Activated T-helper 1 cell treated with Interleukin-2 at 50 U/mL for 16 hours (primary cell): ENCODE measurements around the gene DRC7.
A peak's percentile ranks its signal among the peaks of the same experiment; 100 is the strongest.

ENCODE experiments used
- DNase-seq: peaks from one replicate; pipeline ENCODE4 v3.0.0-alpha.2; 2020; ENCODE audit warnings: low read depth

Gene DRC7, protein sequence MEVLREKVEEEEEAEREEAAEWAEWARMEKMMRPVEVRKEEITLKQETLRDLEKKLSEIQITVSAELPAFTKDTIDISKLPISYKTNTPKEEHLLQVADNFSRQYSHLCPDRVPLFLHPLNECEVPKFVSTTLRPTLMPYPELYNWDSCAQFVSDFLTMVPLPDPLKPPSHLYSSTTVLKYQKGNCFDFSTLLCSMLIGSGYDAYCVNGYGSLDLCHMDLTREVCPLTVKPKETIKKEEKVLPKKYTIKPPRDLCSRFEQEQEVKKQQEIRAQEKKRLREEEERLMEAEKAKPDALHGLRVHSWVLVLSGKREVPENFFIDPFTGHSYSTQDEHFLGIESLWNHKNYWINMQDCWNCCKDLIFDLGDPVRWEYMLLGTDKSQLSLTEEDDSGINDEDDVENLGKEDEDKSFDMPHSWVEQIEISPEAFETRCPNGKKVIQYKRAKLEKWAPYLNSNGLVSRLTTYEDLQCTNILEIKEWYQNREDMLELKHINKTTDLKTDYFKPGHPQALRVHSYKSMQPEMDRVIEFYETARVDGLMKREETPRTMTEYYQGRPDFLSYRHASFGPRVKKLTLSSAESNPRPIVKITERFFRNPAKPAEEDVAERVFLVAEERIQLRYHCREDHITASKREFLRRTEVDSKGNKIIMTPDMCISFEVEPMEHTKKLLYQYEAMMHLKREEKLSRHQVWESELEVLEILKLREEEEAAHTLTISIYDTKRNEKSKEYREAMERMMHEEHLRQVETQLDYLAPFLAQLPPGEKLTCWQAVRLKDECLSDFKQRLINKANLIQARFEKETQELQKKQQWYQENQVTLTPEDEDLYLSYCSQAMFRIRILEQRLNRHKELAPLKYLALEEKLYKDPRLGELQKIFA

DNA sequence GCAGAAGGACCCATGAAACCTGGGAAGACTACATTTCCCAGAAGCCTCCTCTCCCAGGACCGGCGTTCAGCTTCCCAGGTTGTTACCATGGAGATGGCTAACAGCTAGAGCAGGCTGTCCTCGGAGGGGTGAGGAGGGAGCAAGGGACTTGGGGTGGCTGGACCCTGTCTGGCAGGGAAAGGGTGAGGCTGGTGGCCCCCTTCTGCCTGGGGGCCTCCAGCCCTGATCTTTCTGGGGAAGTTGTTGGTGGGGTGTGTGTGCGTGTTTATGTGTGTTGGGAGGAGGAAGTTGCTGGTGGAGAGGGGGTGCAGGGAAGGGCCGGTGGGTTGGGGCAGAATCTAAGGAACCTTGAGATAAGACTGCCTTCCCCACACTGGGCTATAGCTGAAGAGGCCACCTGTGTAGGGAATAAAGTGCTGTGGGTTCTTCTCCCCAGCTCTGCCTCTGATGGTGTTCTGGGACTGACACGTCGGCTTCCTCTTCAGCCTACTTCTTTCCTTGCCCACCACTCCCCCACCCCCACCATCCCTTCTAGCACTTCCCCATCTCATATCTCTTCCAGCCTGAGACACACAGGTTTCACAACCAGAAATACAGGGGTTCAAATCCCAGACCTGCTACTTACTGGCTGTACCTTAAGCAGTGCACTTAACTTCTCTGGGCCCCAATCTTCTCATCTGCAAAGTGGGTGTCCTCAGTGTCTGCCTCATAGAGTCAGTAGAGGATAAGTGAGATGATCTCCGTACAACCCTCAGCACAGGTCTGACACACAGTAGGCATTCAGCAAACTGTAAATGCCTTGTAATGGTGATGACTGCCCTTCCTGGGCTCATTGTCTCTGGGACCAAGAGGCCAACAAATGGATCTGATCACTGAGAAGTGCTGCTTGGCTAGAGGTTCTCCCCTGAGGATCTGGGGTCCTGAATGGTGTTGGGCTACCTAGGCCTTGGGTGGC is at the start of gene DRC7:
TSS of gene DRC7 (plus strand) at position 82 of the 955 bp plus-strand sequence. CDS start 3,144 bp downstream, outside the sequence.
- DNase-seq: no peak

DNA sequence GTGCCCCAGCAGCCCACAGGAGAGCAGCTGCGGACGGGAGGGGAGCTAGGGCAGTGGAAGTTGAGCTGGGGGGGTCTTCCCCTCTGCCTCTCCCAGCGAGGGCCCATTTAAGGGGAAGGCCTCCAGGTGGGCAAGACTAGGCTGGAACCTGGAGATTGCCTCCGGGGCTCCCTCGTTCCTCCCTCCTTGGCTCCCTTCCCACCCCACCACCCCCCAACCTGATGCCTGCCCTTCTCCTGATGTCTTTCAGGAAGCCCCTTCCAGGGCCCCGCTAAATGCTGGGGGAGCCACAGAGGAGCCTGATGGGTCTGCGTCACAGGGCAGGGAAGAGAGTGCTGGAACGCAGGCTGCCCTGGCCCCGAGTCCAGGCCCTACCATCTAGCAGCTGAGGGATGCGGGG is 49.4 kb upstream of the DRC7 start:
- DNase-seq: no peak

- DNase-seq: no peak
Observed at GRCh38 chr16:57645691-57646387, 48.8 kb upstream of the DRC7 start.

DNA sequence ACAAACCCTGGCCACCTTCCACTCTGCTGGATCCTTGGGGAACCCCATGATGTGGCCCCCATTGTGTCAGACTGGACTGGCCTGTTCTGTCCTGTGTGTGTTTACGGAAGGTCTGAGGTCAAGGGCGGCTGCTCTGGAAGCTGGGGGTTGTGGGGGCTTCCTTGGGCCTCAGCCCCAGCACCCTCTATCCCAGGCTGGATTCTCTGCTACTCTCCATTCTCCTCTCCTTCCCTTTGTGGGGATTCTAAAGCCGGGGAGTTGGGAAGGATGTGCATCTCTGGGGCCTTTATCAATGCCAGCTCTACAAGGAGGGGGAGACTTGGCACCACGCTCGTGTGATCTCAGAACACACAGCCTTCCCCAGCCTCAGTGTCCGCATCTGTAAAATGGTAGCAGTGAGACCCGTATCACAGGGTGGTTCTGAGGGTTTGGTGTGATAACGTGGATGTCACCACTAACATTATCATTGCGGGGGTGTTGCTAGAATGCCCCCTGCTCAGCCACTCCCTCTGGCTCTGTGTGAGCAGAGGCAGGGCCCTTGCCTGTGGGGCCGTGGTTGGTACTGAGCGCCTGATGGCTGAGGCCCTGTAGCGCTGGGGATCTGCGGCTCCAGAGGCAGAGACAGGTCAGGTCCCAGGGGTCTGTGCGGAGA is 48.1 kb upstream of the DRC7 start:
- DNase-seq: no peak

DNA sequence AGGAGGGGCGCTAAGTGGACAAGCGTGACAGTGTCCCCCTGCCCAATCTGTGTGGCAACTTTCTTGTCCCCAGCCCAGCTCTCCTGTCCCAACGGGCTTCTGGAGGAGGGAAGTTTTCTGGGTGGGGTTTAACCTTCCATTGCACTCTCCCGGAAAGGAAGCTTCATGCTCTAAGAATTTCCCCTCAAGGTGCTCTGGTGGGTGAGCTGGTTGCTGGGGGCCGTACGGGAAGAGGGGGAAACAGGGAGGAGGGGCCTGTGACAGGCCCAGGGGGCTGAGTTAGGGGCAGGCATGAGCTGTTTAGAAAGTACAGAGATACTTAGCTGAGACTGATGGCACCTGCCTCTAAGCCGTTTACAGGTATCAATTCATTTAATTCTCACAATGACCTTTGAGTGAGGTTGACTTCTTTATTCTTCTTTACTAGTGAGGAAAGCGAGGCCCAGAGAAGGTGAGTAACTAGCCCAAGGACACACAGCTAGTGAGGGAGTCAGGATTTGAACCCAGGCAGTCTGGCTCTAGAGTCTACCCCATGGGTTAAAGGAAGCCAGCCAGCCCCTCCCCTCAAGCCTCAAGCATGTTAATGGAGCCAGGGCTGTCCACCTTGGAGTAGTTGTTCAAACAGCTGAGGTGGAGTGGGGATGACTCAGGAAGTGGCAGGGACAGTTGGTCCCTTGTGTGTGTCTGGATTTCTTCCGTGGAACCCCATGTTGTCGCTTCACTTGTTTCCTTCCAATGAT is 47.3 kb upstream of the DRC7 start:
- DNase-seq: no peak

DNA sequence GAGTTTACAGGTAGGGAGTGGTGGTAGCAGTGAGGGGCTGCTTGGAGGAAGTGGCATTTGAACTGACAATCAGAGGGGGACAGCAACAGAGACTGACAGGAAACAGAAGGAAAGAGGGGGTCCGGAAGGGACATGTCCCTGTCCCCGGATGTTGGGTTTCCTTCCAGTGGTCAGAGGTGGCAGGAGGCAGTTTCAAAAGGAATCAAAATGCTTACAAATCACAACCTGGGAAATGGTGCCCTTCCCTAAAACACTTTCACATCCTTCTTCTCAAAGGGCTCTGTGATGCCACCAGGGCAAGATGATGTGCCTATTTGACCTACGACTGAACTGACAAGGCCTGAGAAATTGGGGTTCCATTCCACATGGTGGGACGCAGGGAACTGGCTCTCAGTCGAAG is 46.5 kb upstream of the DRC7 start:
- DNase-seq: no peak

GRCh38 chr16:57648581-57649442 is 45.8 kb upstream of the DRC7 start:
- peak; percentile 76 for DNase-seq

- no peak for DNase-seq
Observed at GRCh38 chr16:57649443-57649751, 45.2 kb upstream of the DRC7 start.

DNA sequence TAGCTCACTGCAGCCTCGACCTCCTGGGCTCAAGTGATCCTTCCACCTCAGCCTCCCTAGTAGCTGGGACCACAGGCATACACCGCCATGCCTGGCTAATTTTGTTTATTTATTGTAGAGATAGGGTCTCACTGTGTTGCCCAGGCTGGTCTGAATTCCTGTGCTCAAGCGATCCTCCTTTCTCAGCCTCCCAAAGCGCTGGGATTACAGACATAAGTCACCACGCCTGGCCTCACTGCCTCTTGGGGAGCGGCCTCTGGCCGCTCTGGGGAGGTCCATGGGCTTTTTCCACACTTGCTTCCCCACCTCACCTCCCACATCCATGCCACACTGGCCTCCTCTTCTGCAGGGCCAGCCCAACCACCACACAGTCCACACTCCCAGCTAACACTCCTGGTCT is 44.8 kb upstream of the DRC7 start:
- no peak for DNase-seq

DNA sequence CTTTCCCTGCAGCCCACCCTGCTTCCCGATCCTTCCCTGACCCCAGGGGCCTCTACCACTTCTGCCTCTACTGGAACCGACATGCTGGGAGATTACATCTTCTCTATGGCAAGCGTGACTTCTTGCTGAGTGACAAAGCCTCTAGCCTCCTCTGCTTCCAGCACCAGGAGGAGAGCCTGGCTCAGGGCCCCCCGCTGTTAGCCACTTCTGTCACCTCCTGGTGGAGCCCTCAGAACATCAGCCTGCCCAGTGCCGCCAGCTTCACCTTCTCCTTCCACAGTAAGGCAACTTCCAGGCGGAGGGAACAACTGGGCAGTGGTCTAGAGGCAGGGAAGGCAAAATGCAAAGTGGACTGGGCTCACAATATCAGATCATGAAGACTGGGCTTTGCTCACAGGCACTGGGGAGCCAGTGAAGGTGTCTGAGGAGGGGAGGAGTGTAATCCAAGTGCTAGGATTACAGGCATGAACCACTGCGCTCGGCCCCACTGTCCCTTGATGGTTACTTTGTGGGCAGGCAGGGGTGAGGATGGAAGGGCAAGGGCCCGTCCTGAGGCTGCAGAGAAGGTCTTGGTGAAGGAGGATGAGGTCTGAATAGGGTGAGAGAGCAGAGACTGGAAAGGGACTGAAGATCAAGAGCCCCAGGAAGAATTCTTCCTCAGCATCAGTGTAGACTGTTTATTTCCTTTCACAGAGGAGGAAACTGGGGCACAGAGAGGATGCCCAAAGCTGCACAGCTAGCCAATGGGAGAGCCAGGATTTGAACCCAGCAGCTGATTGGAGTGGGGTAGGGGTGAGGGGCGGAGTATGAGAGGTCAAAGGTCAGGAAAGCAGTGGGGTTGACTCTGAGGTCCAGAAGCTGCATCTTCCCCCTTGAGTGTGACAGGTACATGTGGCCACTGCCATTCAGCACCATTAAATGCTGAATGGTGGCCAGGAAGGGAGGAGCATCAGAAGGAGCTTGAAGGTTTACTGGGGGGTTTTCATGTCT is 43.0 kb upstream of the DRC7 start:
- no peak for DNase-seq

DNA sequence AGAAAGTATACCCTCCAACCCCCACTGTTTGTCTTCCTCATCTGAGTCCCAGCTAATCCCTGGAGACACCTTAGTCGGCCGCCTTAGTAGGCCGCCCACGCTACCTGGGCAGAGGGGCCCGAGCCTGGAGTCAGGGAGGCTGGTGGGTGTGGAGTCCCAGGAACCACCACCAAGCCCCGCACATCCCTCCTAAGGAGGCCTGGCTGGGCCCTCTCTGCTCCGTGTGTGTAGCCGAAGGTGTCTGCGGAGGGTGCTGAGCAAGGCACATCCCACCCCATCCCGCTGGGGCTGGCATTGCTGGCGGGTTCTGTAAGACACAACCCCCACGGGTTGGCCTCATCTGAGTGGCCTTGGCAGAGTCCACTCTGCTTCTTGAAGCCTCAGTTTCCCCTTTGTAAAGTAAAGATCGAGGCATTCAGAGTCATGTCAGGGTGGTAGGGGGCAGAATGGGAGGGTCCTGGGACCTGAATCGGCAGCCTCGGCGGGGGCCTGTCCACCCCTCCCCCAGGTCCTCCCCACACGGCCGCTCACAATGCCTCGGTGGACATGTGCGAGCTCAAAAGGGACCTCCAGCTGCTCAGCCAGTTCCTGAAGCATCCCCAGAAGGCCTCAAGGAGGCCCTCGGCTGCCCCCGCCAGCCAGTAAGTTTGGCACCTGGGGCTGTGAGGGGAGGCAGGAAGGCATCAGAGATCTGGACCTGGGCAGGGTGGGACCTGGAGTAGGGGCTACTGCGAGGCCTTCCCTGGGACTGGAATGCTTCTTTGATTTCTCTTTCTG is 41.7 kb upstream of the DRC7 start:
- DNase-seq: no peak

GRCh38 chr16:57653936-57654335 is 40.7 kb upstream of the DRC7 start:
- no peak for DNase-seq

GRCh38 chr16:57656342-57656955 is 38.2 kb upstream of the DRC7 start:
- DNase-seq: no peak

GRCh38 chr16:57657228-57657627 is 37.4 kb upstream of the DRC7 start:
- DNase-seq: no peak

DNA sequence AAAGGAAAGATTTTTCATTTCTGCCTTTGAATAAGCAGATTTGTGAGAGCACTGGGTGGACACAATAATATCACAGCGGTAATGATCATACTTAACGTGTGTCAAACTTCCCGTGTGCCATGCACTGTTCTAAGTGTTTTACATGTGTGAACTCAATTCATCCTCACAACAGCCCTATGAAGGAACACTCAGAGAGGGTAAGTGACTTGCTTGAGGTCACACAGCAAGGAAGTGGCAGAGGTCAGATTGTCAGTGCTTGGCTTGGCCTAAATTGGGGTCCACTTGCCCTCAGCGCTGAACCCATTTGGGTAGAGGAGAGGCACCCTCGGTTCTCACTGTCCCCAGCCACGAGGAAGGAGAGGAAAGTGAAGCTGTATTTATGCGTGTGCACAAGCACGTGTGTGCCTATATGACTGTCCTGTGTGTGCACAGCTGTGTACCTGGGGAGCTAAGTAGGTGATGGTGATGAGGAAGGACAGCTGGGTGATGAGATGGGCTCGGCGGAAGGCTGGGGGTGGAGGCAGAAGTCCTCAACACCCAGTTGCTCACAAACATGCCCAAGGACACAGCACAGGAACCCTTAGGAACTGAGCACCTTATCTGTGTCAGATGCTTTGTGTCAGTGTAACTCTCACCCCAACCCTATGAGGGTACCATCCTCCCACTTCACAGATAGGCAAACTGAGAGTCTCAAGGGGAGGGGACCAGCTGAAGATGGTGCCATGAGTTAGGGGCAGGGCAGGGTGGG is 36.3 kb upstream of the DRC7 start:
- DNase-seq: no peak
